Gastrocnemius medialis (tissue), 4 donors: ENCODE data around the gene CCDC85B. TPM values are rescaled to one million over a fixed set of nuclear protein-coding genes. Genes with fewer than 3 reads are reported as not detected.

Experiments
- ATAC-seq, 2 donors: fragments of 150-250 bp; one replicate each; pipeline ENCODE4 v1.9.1; 2016
- DNase-seq, 2 donors: peaks; one replicate each; pipeline ENCODE4 v3.0.0-alpha.2; 2019
- H3K27ac ChIP-seq, 4 donors: fragments of 200-600 bp; sonication (generic); 1 replicate in 1 of 4; 2 replicates in 3 of 4; pipeline ENCODE4 v1.5.1; 2016 to 2018; ENCODE audit warnings: mild to moderate bottlenecking in 2 of 4, moderate library complexity in 1 of 4
- H3K27me3 ChIP-seq, 3 donors: fragments of 200-600 bp; sonication (generic) in 2 of 3; 1 replicate in 1 of 3; 2 replicates in 2 of 3; pipeline versions ENCODE4 v1.5.1 to v1.6.0; 2016 to 2019; ENCODE audit warnings: mild to moderate bottlenecking in 1 of 3, moderate library complexity in 1 of 3
- H3K36me3 ChIP-seq, 2 donors: fragments of 200-600 bp; sonication (generic) in 1 of 2; one replicate each; pipeline ENCODE4 v1.5.1; 2017 to 2018
- H3K4me1 ChIP-seq, 2 donors: fragments of 200-600 bp; sonication (generic) in 1 of 2; one replicate each; pipeline ENCODE4 v1.5.1; 2016 to 2017; ENCODE audit warnings: mild to moderate bottlenecking in 2 of 2
- H3K4me3 ChIP-seq, 4 donors: fragments of 200-600 bp; sonication (generic) in 3 of 4; 1 replicate in 1 of 4; 2 replicates in 3 of 4; pipeline ENCODE4 v1.5.1; 2016 to 2019; ENCODE audit warnings: mild to moderate bottlenecking in 2 of 4
- H3K9me3 ChIP-seq, 3 donors: fragments of 200-600 bp; sonication (generic) in 2 of 3; 1 replicate in 1 of 3; 2 replicates in 2 of 3; pipeline ENCODE4 v1.5.1; 2016 to 2019
- POLR2A ChIP-seq, 2 donors: fragments of 450-650 bp; IDR thresholded peaks; one replicate each; pipeline ENCODE4 v1.6.1; 2017; ENCODE audit warnings: antibody characterized with exemption in 2 of 2, mild to moderate bottlenecking in 2 of 2, moderate library complexity in 2 of 2
- in situ Hi-C, 4 donors: fragments of 200-750 bp; cut with MboI; loops; one replicate each; pipeline versions ENCODE4 v1.15.0 to v1.8.0; 2017; ENCODE audit warnings: low sequenced_read_pairs in 4 of 4
- intact Hi-C: fragments of 100-400 bp; cut with DNase I; formaldehyde crosslinking; loops from one replicate; pipeline ENCODE4 v1.15.1; 2023; ENCODE audit warnings: low total_unique reads
- total RNA-seq, 4 donors: library from RNA; depleted of rRNA; stranded (reverse); fragments of >200 nt; gene quantifications; one replicate each; pipeline versions ENCODE4 v1.1.0 to v1.2.3, GENCODE V29; 2016
- TF ChIP-seq, protein P1 (sequence below), 5 experiments: fragments of 450-650 bp in 3 of 5; fragments of 200-600 bp in 2 of 5; sonication (generic) in 2 of 5; IDR thresholded peaks in 4 of 5; conservative IDR thresholded peaks in 1 of 5; 1 replicate in 4 of 5; 2 replicates in 1 of 5; pipeline ENCODE4 v1.5.1; 2016 to 2019; ENCODE audit warnings: antibody characterized with exemption in 5 of 5, mild to moderate bottlenecking in 3 of 5, moderate library complexity in 3 of 5

Gene CCDC85B
- 10 to 100 TPM; 25.4 to 81.3 (median 42.4) TPM for total RNA-seq

DNA sequence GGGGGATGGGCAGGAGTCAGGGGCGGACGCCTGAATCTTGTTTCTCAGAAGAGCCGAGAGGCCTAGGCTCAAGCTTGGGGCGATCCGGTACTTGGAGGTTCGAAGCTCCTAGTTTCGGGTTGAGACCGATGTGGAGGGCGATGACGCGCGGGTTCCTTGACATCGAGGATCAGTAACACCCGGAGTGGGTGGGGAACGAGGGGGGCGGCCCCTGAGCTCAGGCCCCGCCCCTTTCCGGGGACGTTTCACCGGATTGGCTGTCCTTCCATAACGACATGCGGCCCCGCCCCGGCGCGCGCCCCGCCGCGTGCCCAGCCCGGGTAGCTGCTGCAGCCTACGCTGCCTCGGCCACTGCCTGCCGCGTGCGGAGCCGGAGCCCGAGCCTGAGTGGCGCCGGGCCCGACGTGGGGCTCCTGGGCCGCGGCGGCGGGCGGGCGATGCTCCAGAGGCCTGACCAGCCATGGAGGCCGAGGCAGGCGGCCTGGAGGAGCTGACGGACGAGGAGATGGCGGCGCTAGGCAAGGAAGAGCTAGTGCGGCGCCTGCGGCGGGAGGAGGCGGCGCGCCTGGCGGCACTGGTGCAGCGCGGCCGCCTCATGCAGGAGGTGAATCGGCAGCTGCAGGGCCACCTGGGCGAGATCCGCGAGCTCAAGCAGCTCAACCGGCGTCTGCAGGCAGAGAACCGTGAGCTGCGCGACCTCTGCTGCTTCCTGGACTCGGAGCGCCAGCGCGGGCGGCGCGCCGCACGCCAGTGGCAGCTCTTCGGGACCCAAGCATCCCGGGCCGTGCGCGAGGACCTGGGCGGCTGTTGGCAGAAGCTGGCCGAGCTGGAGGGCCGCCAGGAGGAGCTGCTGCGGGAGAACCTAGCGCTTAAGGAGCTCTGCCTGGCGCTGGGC, at the start of gene CCDC85B:
CCDC85B (plus strand) TSS at position 350 of the 895 bp plus-strand sequence; CDS start at position 461, 111 bp downstream.
- ATAC-seq: peak; percentile 71 to 78
- Histone ChIP-seq H3K27me3 (no peaks in the 10 kb centered on the region), H3K27ac (peak within 1 kb of the TSS; percentile 93 to 98 (median 96)), H3K4me3 (peak within 1 kb of the TSS; percentile 67 to 81 (median 77)), H3K9me3 (no peaks in the 10 kb centered on the region), H3K4me1 (peaks cover 41 to 51% of the 10 kb centered on the region in 2 donors), H3K36me3 (peaks cover 0 to 13% of the 10 kb centered on the region in 2 donors)
- DNase-seq: peak; percentile 96 to 99
- intact Hi-C loops (loop anchor here (1.0 kb wide), 1 partner anchor 25 kb away; no protein-coding TSS in a partner anchor), in situ Hi-C loops (no loop called here)
- TF ChIP-seq, protein P1, sequence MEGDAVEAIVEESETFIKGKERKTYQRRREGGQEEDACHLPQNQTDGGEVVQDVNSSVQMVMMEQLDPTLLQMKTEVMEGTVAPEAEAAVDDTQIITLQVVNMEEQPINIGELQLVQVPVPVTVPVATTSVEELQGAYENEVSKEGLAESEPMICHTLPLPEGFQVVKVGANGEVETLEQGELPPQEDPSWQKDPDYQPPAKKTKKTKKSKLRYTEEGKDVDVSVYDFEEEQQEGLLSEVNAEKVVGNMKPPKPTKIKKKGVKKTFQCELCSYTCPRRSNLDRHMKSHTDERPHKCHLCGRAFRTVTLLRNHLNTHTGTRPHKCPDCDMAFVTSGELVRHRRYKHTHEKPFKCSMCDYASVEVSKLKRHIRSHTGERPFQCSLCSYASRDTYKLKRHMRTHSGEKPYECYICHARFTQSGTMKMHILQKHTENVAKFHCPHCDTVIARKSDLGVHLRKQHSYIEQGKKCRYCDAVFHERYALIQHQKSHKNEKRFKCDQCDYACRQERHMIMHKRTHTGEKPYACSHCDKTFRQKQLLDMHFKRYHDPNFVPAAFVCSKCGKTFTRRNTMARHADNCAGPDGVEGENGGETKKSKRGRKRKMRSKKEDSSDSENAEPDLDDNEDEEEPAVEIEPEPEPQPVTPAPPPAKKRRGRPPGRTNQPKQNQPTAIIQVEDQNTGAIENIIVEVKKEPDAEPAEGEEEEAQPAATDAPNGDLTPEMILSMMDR (IDR thresholded peaks at IDR 0.05 in 4 of 5, conservative IDR thresholded peaks at IDR 0.05 in 1 of 5): peak in 3 of 5 experiments; percentile 18 to 22 (median 21)
- peak; percentile 98 to 99 for TF ChIP-seq POLR2A (IDR thresholded peaks at IDR 0.05)

DNA sequence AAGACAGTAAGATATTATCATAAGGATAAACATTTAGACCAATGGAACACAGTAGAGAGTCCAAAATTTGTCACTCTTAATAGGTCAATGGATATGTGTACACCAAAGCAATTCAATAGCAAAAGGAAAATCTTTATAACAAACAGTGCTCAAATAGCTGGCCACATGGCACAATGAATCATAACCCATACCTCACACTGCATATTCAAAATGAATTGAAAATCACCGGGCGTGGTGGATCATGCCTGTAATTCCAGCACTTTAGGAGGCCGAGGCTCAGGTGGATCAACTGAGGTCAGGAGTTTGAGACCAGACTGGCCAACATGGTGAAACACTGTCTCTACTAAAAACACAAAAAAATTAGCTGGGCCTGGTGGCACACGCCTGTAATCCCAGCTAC, 48.3 kb upstream of the CCDC85B start:
- no peak for ATAC-seq

DNA sequence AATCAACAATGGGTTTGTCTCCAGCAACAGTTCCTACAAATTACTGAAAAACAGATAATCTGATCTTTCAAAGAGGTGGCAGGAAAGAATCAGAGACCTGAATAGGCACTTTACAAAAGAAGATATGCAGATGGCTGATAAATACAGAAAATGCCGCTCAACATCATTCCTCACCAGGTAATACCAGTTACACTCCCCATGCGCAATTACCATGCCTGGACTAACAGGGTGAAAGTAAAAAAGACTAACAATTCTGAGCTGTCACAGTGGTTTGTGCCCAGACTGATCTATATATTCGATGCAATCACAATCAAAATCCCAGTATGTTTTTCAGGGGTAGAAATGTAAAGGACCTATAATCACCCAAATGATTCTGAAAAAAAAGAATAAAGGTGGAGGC, 46.7 kb upstream of the CCDC85B start:
- Histone ChIP-seq H3K4me1 (no peaks in the 10 kb centered on the region), H3K9me3 (no peaks in the 10 kb centered on the region), H3K27ac (no peak overlapping the region), H3K36me3 (no peaks in the 10 kb centered on the region), H3K4me3 (no peak overlapping the region), H3K27me3 (no peaks in the 10 kb centered on the region)
- TF ChIP-seq POLR2A (IDR thresholded peaks at IDR 0.05): no peak
- TF ChIP-seq, protein P1 (IDR thresholded peaks at IDR 0.05 in 4 of 5, conservative IDR thresholded peaks at IDR 0.05 in 1 of 5): no peak
- intact Hi-C loops (no loop called here), in situ Hi-C loops (no loop called here)
- DNase-seq (no peak), ATAC-seq (no peak)

More for the DNA sequence above, 48.3 kb upstream of the CCDC85B start:
- no peaks in the 10 kb centered on the region for H3K4me1 ChIP-seq
- no peak for DNase-seq
- no peaks in the 10 kb centered on the region for H3K9me3 ChIP-seq
- H3K4me3 ChIP-seq: no peak overlapping the region
- intact Hi-C loops: no loop called here
- TF ChIP-seq POLR2A (IDR thresholded peaks at IDR 0.05): no peak
- TF ChIP-seq, protein P1 (IDR thresholded peaks at IDR 0.05 in 4 of 5, conservative IDR thresholded peaks at IDR 0.05 in 1 of 5): no peak
- H3K27ac ChIP-seq: no peak overlapping the region
- in situ Hi-C loops: no loop called here
- H3K27me3 ChIP-seq: no peaks in the 10 kb centered on the region
- no peaks in the 10 kb centered on the region for H3K36me3 ChIP-seq

DNA sequence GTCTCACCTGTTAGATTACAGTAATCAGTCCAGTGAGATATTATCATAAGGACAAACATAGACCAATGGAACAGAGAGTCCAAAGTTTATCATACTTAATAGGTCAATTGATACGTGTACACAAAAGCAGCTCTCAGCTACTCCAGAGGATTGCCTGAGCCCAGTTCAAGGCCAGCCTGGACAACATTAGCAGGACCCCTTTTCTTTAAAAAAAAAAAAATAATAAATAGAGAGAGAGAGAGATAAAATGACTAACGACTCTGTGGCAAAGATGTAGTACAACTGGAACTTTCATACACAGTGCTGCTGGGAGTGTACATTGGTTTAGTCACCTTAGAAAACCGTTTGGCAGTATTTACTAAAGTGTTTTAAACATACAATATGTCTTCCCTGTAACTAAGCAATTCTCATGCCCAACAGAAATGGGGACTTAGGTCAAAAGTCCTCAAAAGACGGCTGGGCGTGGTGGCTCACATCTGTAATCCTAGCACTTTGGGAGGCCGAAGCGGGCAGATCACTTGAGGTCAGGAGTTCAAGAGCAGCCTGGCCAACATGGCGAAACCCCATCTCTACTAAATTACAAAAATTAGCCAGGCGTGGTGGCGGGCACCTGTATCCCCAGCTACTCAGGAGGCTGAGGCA, 46.1 kb upstream of the CCDC85B start:
- Histone ChIP-seq H3K9me3 (no peaks in the 10 kb centered on the region), H3K4me1 (no peaks in the 10 kb centered on the region), H3K4me3 (no peak overlapping the region), H3K27ac (no peak overlapping the region), H3K36me3 (no peaks in the 10 kb centered on the region), H3K27me3 (no peaks in the 10 kb centered on the region)
- intact Hi-C loops: no loop called here
- TF ChIP-seq, protein P1 (IDR thresholded peaks at IDR 0.05 in 4 of 5, conservative IDR thresholded peaks at IDR 0.05 in 1 of 5): no peak
- no peak for TF ChIP-seq POLR2A (IDR thresholded peaks at IDR 0.05)
- in situ Hi-C loops: no loop called here
- ATAC-seq (no peak), DNase-seq (no peak)
